OCI-LY3 (cell line): Measurements from ENCODE around the gene SUMF1.

Experiments used
- CTCF ChIP-seq: fragments of 200-600, 300-600 bp; sonication (generic); IDR thresholded peaks from 2 replicates; pipeline ENCODE4 v1.5.1; 2014; ENCODE audit warnings: antibody characterized with exemption, low read length, low read depth
- EZH2phosphoT487 ChIP-seq: fragments of 200-600 bp; shearing (Covaris generic); IDR thresholded peaks from 2 replicates; pipeline ENCODE4 v1.6.1; 2018; ENCODE audit warnings: antibody characterized with exemption, mixed run types, low read depth

- TF ChIP-seq CTCF (no peak), EZH2phosphoT487 (no peak)
Observed at GRCh38 chr3:4417449-4417848, 49.6 kb downstream of the SUMF1 start.
